Right lobe of liver (tissue), 4 donors: ENCODE data around the gene SH3GL1.

Source experiments
- POLR2A ChIP-seq: fragments of 450-650 bp; IDR thresholded peaks from one replicate; pipeline ENCODE4 v1.6.1; 2017; ENCODE audit warnings: antibody characterized with exemption, mild to moderate bottlenecking
- TF ChIP-seq, protein P1 (sequence below), 4 donors: fragments of 200-600 bp in 3 of 4; fragments of 450-650 bp in 1 of 4; IDR thresholded peaks; one replicate each; pipeline versions ENCODE4 v1.5.1 to v1.8.0; 2016 to 2022; ENCODE audit warnings: antibody characterized with exemption in 4 of 4, mild to moderate bottlenecking in 2 of 4
- donor health status: DM: no; HTN: no; CAD: no.
- donor health status: DM: no; HTN: no; CAD: no.
- donor health status: DM: no; HTN: yes; CAD: no.

- TF ChIP-seq, protein P1, sequence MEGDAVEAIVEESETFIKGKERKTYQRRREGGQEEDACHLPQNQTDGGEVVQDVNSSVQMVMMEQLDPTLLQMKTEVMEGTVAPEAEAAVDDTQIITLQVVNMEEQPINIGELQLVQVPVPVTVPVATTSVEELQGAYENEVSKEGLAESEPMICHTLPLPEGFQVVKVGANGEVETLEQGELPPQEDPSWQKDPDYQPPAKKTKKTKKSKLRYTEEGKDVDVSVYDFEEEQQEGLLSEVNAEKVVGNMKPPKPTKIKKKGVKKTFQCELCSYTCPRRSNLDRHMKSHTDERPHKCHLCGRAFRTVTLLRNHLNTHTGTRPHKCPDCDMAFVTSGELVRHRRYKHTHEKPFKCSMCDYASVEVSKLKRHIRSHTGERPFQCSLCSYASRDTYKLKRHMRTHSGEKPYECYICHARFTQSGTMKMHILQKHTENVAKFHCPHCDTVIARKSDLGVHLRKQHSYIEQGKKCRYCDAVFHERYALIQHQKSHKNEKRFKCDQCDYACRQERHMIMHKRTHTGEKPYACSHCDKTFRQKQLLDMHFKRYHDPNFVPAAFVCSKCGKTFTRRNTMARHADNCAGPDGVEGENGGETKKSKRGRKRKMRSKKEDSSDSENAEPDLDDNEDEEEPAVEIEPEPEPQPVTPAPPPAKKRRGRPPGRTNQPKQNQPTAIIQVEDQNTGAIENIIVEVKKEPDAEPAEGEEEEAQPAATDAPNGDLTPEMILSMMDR (IDR thresholded peaks at IDR 0.05), result no peak
- no peak for TF ChIP-seq POLR2A
Observed at GRCh38 chr19:4378886-4379285, 21.5 kb downstream of the SH3GL1 start.
